Bronchial epithelial cell (primary cell): ENCODE data around the gene INCA1. TPM values are rescaled to one million over a fixed set of nuclear protein-coding genes. Genes with fewer than 3 reads are reported as not detected.
A peak's percentile ranks its signal among the peaks of the same experiment; 100 is the strongest.
"Not testable (repeated sequence)": the region's sequence is repeated elsewhere in the genome, so short reads cannot be mapped to it uniquely, and the experiment has no call there.

ENCODE experiments used
- DNase-seq: peaks from one replicate; pipeline ENCODE4 v3.0.0-alpha.2; 2010; ENCODE audit warnings: low read depth
- FAIRE-seq: peaks from 2 replicates; lab custom pipeline; 2011; peaks lifted over from hg19 to GRCh38; lab: Jason Lieb, UNC
- H3K27me3 ChIP-seq: 2 replicates; pipeline ENCODE4 v1.5.1; 2011; ENCODE audit warnings: low read length; ENCODE audit not compliant: control insufficient read depth, insufficient read depth
- H3K36me3 ChIP-seq: 2 replicates; pipeline ENCODE4 v1.5.1; 2011; ENCODE audit warnings: low read length; ENCODE audit not compliant: control insufficient read depth, insufficient read depth
- H3K4me3 ChIP-seq: 2 replicates; pipeline ENCODE4 v1.5.1; 2011; ENCODE audit warnings: mild to moderate bottlenecking, low read depth, low read length, control low read depth
- CTCF ChIP-seq: IDR thresholded peaks from 2 replicates; pipeline ENCODE4 v1.5.1; 2011; ENCODE audit warnings: mild to moderate bottlenecking, moderate library complexity, low read length, control low read depth, inconsistent platforms; ENCODE audit not compliant: insufficient read depth, severe bottlenecking
- total RNA-seq: library from RNA; depleted of rRNA; stranded (reverse); fragments of >200 nt; gene quantifications from 2 replicates; pipeline ENCODE4 v1.2.1, GENCODE V29; 2014

Gene INCA1
- total RNA-seq, 1 donor from 2014 or later = 0.53 TPM

GRCh38 chr17:5031365-5032082, 34.2 kb upstream of the INCA1 start:
- peak; percentile 87 for TF ChIP-seq CTCF
- Histone ChIP-seq H3K36me3 (no peaks in the 10 kb centered on the region), H3K27me3 (no peaks in the 10 kb centered on the region), H3K4me3 (peak overlapping the region; percentile 31)
- peak; percentile 55 for DNase-seq
- FAIRE-seq = no peak

GRCh38 chr17:5030168-5030567, 32.8 kb upstream of the INCA1 start:
- not testable (repeated sequence) for FAIRE-seq

GRCh38 chr17:5027916-5028315, 30.6 kb upstream of the INCA1 start:
- Histone ChIP-seq H3K36me3 (peaks cover 7% of the 10 kb centered on the region), H3K4me3 (no peak overlapping the region), H3K27me3 (no peaks in the 10 kb centered on the region)
- FAIRE-seq (no peak), DNase-seq (no peak)
- TF ChIP-seq CTCF = no peak

More at GRCh38 chr17:5030168-5030567, 32.8 kb upstream of the INCA1 start:
- not testable (repeated sequence) for H3K36me3 ChIP-seq, H3K4me3 ChIP-seq, DNase-seq, H3K27me3 ChIP-seq

GRCh38 chr17:5027299-5027698, 30.0 kb upstream of the INCA1 start:
- Histone ChIP-seq H3K36me3 (peaks cover 12% of the 10 kb centered on the region), H3K4me3 (no peak overlapping the region), H3K27me3 (no peaks in the 10 kb centered on the region)
- no peak for DNase-seq
- TF ChIP-seq CTCF = no peak
- FAIRE-seq = no peak

- DNase-seq = no peak
- H3K36me3 ChIP-seq = peaks cover 30% of the 10 kb centered on the region
- no peak overlapping the region for H3K4me3 ChIP-seq
- no peak for TF ChIP-seq CTCF
- no peak for FAIRE-seq
- no peaks in the 10 kb centered on the region for H3K27me3 ChIP-seq
Observed at GRCh38 chr17:5024604-5025003, 27.3 kb upstream of the INCA1 start.

GRCh38 chr17:5023588-5024147, 26.3 kb upstream of the INCA1 start:
- H3K27me3 ChIP-seq = no peaks in the 10 kb centered on the region
- peaks cover 36% of the 10 kb centered on the region for H3K36me3 ChIP-seq
- FAIRE-seq (no peak), DNase-seq (no peak)
- TF ChIP-seq CTCF = no peak
- H3K4me3 ChIP-seq = no peak overlapping the region
